Measurements from ENCODE around the gene ATE1.
"Not testable (repeated sequence)": the region's sequence is repeated elsewhere in the genome, so short reads cannot be mapped to it uniquely, and the experiment has no call there.

ATE1 gene

GRCh38 chr10:121702351-121703320 lies 225.2 kb downstream of the ATE1 start:
- peaks cover 5% of the 10 kb centered on the region for H3K79me1 ChIP-seq (ENCODE audit: low read length)
- no peak overlapping the region for H3K4ac ChIP-seq (ENCODE audit: low read depth, low read length)
- H4K91ac ChIP-seq (ENCODE audit: low read depth, low read length), result peak overlapping the region; percentile 27
- H2AFZ ChIP-seq (ENCODE audit: insufficient read depth, low read length, poor library complexity), result no peak overlapping the region
- H2BK12ac ChIP-seq (ENCODE audit: low read length), result no peak overlapping the region
- H3K4me2 ChIP-seq (ENCODE audit: low read length), result no peak overlapping the region
- no peak overlapping the region for H3K14ac ChIP-seq (ENCODE audit: low read length)
- peak overlapping the region; percentile 54 for H2BK120ac ChIP-seq (ENCODE audit: insufficient read depth, low read length, poor library complexity)
- peak; percentile 84 to 90 for DNase-seq
- no peaks in the 10 kb centered on the region for H3K27me3 ChIP-seq (ENCODE audit: insufficient read depth, low read length)
- H3K23ac ChIP-seq (ENCODE audit: low read length), result no peak overlapping the region
- H3K36me3 ChIP-seq (ENCODE audit: control insufficient read depth in 1 of 2, insufficient read depth in 2 of 2, low read length in 2 of 2), result no peaks in the 10 kb centered on the region
- peak overlapping the region; percentile 47 for H2BK5ac ChIP-seq (ENCODE audit: low read depth, low read length, poor library complexity)
- H3K18ac ChIP-seq (ENCODE audit: low read length), result no peak overlapping the region
- H2AK5ac ChIP-seq (ENCODE audit: low read length), result no peak overlapping the region
- no peaks in the 10 kb centered on the region for H3K79me2 ChIP-seq (ENCODE audit: control insufficient read depth, insufficient read depth, low read length, poor library complexity)
- no peak overlapping the region for H3K9ac ChIP-seq (ENCODE audit: low read length)
- no peak overlapping the region for H3K4me3 ChIP-seq (ENCODE audit: low read depth, low read length)
- WGBS (ENCODE audit: extremely low coverage, insufficient coverage, insufficient read length), result no CpG with 5 or more reads among the region's 13 CpGs
- peaks cover 4% of the 10 kb centered on the region in 2 experiments for H3K4me1 ChIP-seq (ENCODE audit: control insufficient read depth in 1 of 2, insufficient read depth in 2 of 2, low read length in 2 of 2)
- H4K8ac ChIP-seq (ENCODE audit: low read depth, low read length), result no peak overlapping the region
- no peak overlapping the region for H4K12ac ChIP-seq (ENCODE audit: low read depth, low read length)
- H3K27ac ChIP-seq (ENCODE audit: low read depth, low read length), result peak overlapping the region; percentile 61
- H3K9me3 ChIP-seq (ENCODE audit: insufficient read depth, low read depth, low read length), result no peaks in the 10 kb centered on the region

GRCh38 chr10:121700416-121700815 lies 227.4 kb downstream of the ATE1 start:
- Histone ChIP-seq H4K8ac (ENCODE audit: low read depth, low read length) (no peak overlapping the region), H3K4me3 (ENCODE audit: low read depth, low read length) (no peak overlapping the region), H3K27me3 (ENCODE audit: insufficient read depth, low read length) (no peaks in the 10 kb centered on the region), H3K4me1 (ENCODE audit: control insufficient read depth in 1 of 2, insufficient read depth in 2 of 2, low read length in 2 of 2) (peaks cover 8 to 16% of the 10 kb centered on the region in 2 experiments), H4K91ac (ENCODE audit: low read depth, low read length) (no peak overlapping the region), H3K79me2 (ENCODE audit: control insufficient read depth, insufficient read depth, low read length, poor library complexity) (no peaks in the 10 kb centered on the region), H3K9ac (ENCODE audit: low read length) (no peak overlapping the region), H4K12ac (ENCODE audit: low read depth, low read length) (no peak overlapping the region), H2AFZ (ENCODE audit: insufficient read depth, low read length, poor library complexity) (no peak overlapping the region), H3K4me2 (ENCODE audit: low read length) (no peak overlapping the region), H2BK120ac (ENCODE audit: insufficient read depth, low read length, poor library complexity) (no peak overlapping the region), H3K14ac (ENCODE audit: low read length) (no peak overlapping the region), H2BK5ac (ENCODE audit: low read depth, low read length, poor library complexity) (no peak overlapping the region), H2BK12ac (ENCODE audit: low read length) (no peak overlapping the region), H3K27ac (ENCODE audit: low read depth, low read length) (no peak overlapping the region), H3K9me3 (ENCODE audit: insufficient read depth, low read depth, low read length) (no peaks in the 10 kb centered on the region), H3K23ac (ENCODE audit: low read length) (no peak overlapping the region), H3K36me3 (ENCODE audit: control insufficient read depth in 1 of 2, insufficient read depth in 2 of 2, low read length in 2 of 2) (no peaks in the 10 kb centered on the region), H3K4ac (ENCODE audit: low read depth, low read length) (no peak overlapping the region), H3K79me1 (ENCODE audit: low read length) (peaks cover 7% of the 10 kb centered on the region), H3K18ac (ENCODE audit: low read length) (no peak overlapping the region), H2AK5ac (ENCODE audit: low read length) (no peak overlapping the region)
- no CpG with 5 or more reads among the region's 1 CpG for WGBS (ENCODE audit: extremely low coverage, insufficient coverage, insufficient read length)
- DNase-seq, result no peak

- H2BK120ac ChIP-seq (ENCODE audit: insufficient read depth, low read length, poor library complexity); H3K4ac ChIP-seq (ENCODE audit: low read depth, low read length); H3K9ac ChIP-seq (ENCODE audit: low read length); DNase-seq; H3K79me2 ChIP-seq (ENCODE audit: control insufficient read depth, insufficient read depth, low read length, poor library complexity); H3K27ac ChIP-seq (ENCODE audit: low read depth, low read length); H2AK5ac ChIP-seq (ENCODE audit: low read length); H4K91ac ChIP-seq (ENCODE audit: low read depth, low read length); H3K23ac ChIP-seq (ENCODE audit: low read length); H3K27me3 ChIP-seq (ENCODE audit: insufficient read depth, low read length); H2BK5ac ChIP-seq (ENCODE audit: low read depth, low read length, poor library complexity); H3K4me2 ChIP-seq (ENCODE audit: low read length); H4K8ac ChIP-seq (ENCODE audit: low read depth, low read length); H3K9me3 ChIP-seq (ENCODE audit: insufficient read depth, low read depth, low read length); H3K79me1 ChIP-seq (ENCODE audit: low read length); H3K4me3 ChIP-seq (ENCODE audit: low read depth, low read length); H4K12ac ChIP-seq (ENCODE audit: low read depth, low read length); H3K36me3 ChIP-seq (ENCODE audit: control insufficient read depth in 1 of 2, insufficient read depth in 2 of 2, low read length in 2 of 2); H3K14ac ChIP-seq (ENCODE audit: low read length); H2AFZ ChIP-seq (ENCODE audit: insufficient read depth, low read length, poor library complexity); H3K18ac ChIP-seq (ENCODE audit: low read length); H2BK12ac ChIP-seq (ENCODE audit: low read length): not testable (repeated sequence)
- H3K4me1 ChIP-seq (ENCODE audit: control insufficient read depth in 1 of 2, insufficient read depth in 2 of 2, low read length in 2 of 2), result peaks cover 11 to 19% of the 10 kb centered on the region in 2 experiments
- WGBS (ENCODE audit: extremely low coverage, insufficient coverage, insufficient read length), result no CpG with 5 or more reads among the region's 3 CpGs
Measured at GRCh38 chr10:121699703-121700102, 228.1 kb downstream of the ATE1 start.

- peaks cover 11 to 19% of the 10 kb centered on the region in 2 experiments for H3K4me1 ChIP-seq (ENCODE audit: control insufficient read depth in 1 of 2, insufficient read depth in 2 of 2, low read length in 2 of 2)
- no peak overlapping the region for H3K4me2 ChIP-seq (ENCODE audit: low read length)
- no peak overlapping the region for H3K23ac ChIP-seq (ENCODE audit: low read length)
- peak overlapping the region; percentile 30 for H4K91ac ChIP-seq (ENCODE audit: low read depth, low read length)
- no peak overlapping the region for H3K9ac ChIP-seq (ENCODE audit: low read length)
- peak overlapping the region; percentile 63 for H2BK12ac ChIP-seq (ENCODE audit: low read length)
- H3K14ac ChIP-seq (ENCODE audit: low read length), result no peak overlapping the region
- no peak overlapping the region for H2BK5ac ChIP-seq (ENCODE audit: low read depth, low read length, poor library complexity)
- no peak overlapping the region for H2AK5ac ChIP-seq (ENCODE audit: low read length)
- H3K27me3 ChIP-seq (ENCODE audit: insufficient read depth, low read length), result no peaks in the 10 kb centered on the region
- H3K36me3 ChIP-seq (ENCODE audit: control insufficient read depth in 1 of 2, insufficient read depth in 2 of 2, low read length in 2 of 2), result no peaks in the 10 kb centered on the region
- no peaks in the 10 kb centered on the region for H3K9me3 ChIP-seq (ENCODE audit: insufficient read depth, low read depth, low read length)
- no peak overlapping the region for H3K18ac ChIP-seq (ENCODE audit: low read length)
- no CpG with 5 or more reads among the region's 12 CpGs for WGBS (ENCODE audit: extremely low coverage, insufficient coverage, insufficient read length)
- no peak overlapping the region for H3K4ac ChIP-seq (ENCODE audit: low read depth, low read length)
- H4K12ac ChIP-seq (ENCODE audit: low read depth, low read length), result no peak overlapping the region
- H2AFZ ChIP-seq (ENCODE audit: insufficient read depth, low read length, poor library complexity), result no peak overlapping the region
- H4K8ac ChIP-seq (ENCODE audit: low read depth, low read length), result no peak overlapping the region
- H3K4me3 ChIP-seq (ENCODE audit: low read depth, low read length), result no peak overlapping the region
- no peak overlapping the region for H2BK120ac ChIP-seq (ENCODE audit: insufficient read depth, low read length, poor library complexity)
- no peak overlapping the region for H3K27ac ChIP-seq (ENCODE audit: low read depth, low read length)
- DNase-seq, result no peak
- H3K79me2 ChIP-seq (ENCODE audit: control insufficient read depth, insufficient read depth, low read length, poor library complexity), result no peaks in the 10 kb centered on the region
- H3K79me1 ChIP-seq (ENCODE audit: low read length), result peaks cover 9% of the 10 kb centered on the region
Measured at GRCh38 chr10:121698902-121699301, 228.9 kb downstream of the ATE1 start.

All from trophoblast cell (in vitro differentiated cells and primary cell).